IPS-15b (cell line): ENCODE data around the gene MAML2.

Source experiments
- H3K27me3 ChIP-seq: one replicate; pipeline ENCODE4 v1.6.1; 2013; ENCODE audit warnings: low read length; ENCODE audit not compliant: control insufficient read depth, insufficient read depth
- H3K36me3 ChIP-seq: one replicate; pipeline ENCODE4 v1.6.1; 2013; ENCODE audit warnings: low read length; ENCODE audit not compliant: control insufficient read depth, insufficient read depth
- H3K4me1 ChIP-seq: one replicate; pipeline ENCODE4 v1.6.1; 2013; ENCODE audit warnings: mild to moderate bottlenecking, low read length; ENCODE audit not compliant: control insufficient read depth, insufficient read depth
- H3K4me3 ChIP-seq: one replicate; pipeline ENCODE4 v1.5.1; 2013; ENCODE audit warnings: low read depth, low read length
- H3K9ac ChIP-seq: one replicate; pipeline ENCODE4 v1.6.1; 2013; ENCODE audit warnings: low read depth, mild to moderate bottlenecking, low read length
- H3K9me3 ChIP-seq: one replicate; pipeline ENCODE4 v1.6.1; 2013; ENCODE audit warnings: mild to moderate bottlenecking, low read length; ENCODE audit not compliant: control insufficient read depth, insufficient read depth

Gene MAML2

GRCh38 chr11:96019281-96019680 is 323.7 kb downstream of the MAML2 start:
- H3K9me3 ChIP-seq = no peaks in the 10 kb centered on the region

DNA sequence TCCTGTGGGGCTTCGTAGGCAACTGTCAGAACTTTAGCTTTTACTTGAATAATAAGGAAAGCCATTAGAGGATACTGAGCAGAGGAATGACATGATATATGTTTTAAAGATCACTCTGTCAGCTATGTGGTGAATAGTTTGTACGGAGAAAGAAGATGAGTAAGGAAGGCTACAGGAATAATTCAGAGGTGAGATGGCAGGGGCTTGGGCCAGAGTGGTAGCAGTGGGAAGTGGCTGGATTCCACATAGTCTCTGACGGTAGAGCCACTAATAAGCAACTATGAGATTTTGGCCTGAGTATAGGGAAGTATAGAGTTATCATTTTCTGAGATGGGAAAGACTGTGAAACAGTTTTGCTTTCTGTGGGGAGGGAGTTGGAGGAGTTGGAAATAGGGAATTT is 325.1 kb downstream of the MAML2 start:
- Histone ChIP-seq H3K27me3 (no peaks in the 10 kb centered on the region), H3K4me3 (no peak overlapping the region), H3K4me1 (peaks cover 16% of the 10 kb centered on the region), H3K9me3 (no peaks in the 10 kb centered on the region), H3K9ac (no peak overlapping the region), H3K36me3 (peaks cover 2% of the 10 kb centered on the region)

More at GRCh38 chr11:96019281-96019680, 323.7 kb downstream of the MAML2 start:
- H3K27me3 ChIP-seq = no peaks in the 10 kb centered on the region
- no peak overlapping the region for H3K9ac ChIP-seq
- peaks cover 10% of the 10 kb centered on the region for H3K4me1 ChIP-seq
- no peak overlapping the region for H3K4me3 ChIP-seq
- H3K36me3 ChIP-seq = peaks cover 2% of the 10 kb centered on the region

DNA sequence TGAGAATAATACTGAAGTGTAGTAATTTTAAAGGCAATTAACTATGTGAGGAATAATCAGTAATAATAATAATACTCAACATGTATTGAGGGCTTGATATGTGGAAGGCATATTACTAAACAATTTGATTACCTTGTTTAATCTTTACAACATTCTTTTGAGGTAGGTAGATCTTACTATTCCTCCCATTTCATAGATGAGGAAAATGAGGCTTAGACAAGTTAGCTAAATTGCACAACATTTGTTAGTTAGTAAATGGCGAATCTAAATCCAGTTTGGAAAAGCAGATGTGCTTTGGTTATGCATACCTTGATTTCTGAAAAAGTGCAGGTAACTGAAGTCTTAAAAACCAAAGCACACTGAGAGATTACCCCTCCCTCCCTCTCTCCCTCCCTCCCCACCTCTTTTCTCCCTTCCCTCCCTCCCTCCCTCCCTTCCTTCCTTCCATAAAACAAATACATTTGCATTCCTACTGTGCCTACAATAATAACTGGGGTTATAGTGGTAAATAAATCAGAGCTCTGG is 326.0 kb downstream of the MAML2 start:
- peaks cover 1% of the 10 kb centered on the region for H3K36me3 ChIP-seq
- no peak overlapping the region for H3K9ac ChIP-seq
- H3K27me3 ChIP-seq = no peaks in the 10 kb centered on the region
- no peak overlapping the region for H3K4me3 ChIP-seq
- H3K4me1 ChIP-seq = peaks cover 16% of the 10 kb centered on the region
- H3K9me3 ChIP-seq = no peaks in the 10 kb centered on the region

- no peak overlapping the region for H3K9ac ChIP-seq
- peaks cover 16% of the 10 kb centered on the region for H3K4me1 ChIP-seq
- H3K36me3 ChIP-seq = no peaks in the 10 kb centered on the region
- H3K27me3 ChIP-seq = no peaks in the 10 kb centered on the region
- H3K9me3 ChIP-seq = no peaks in the 10 kb centered on the region
- H3K4me3 ChIP-seq = no peak overlapping the region
Observed at GRCh38 chr11:96015906-96016565, 327.0 kb downstream of the MAML2 start.

GRCh38 chr11:96014217-96014616 is 328.8 kb downstream of the MAML2 start:
- Histone ChIP-seq H3K4me3 (no peak overlapping the region), H3K27me3 (no peaks in the 10 kb centered on the region), H3K4me1 (peaks cover 11% of the 10 kb centered on the region), H3K36me3 (no peaks in the 10 kb centered on the region), H3K9me3 (no peaks in the 10 kb centered on the region), H3K9ac (no peak overlapping the region)

DNA sequence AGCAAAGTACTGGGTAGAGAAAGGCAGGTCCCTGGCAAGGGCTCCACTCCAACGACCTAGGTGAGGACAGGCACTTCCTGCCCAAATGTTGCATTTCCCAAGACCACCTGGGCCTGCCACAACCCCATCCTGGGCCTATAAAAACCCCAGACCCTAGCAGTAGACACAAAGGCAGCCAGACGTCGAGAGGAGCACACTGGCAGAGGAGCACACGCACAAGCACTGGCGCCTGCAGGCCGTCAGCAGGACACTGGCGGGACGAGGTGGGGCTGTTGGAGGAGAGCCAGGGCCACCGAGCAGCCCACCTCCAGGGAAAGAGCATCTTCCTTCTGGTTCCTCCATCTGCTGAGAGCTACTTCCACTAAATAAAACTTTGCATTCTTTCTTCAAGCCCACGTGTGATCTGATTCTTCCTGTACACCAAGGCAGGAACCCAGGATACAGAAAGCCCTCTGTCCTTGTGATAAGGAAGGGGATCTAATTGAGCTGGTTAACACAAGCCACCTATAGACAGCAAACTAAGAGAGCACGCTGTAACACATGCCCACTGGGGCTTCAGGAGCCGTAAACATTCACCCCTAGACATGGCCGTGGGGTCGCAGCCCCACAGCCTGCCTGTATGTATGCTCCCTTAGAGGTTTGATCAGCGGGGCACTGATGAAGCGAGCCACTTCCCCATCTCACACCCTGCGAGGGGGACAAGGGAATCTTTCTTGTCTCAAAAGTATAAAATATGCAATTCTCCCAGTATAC is 329.4 kb downstream of the MAML2 start:
- Histone ChIP-seq H3K9me3 (no peaks in the 10 kb centered on the region), H3K36me3 (no peaks in the 10 kb centered on the region), H3K4me3 (no peak overlapping the region), H3K27me3 (no peaks in the 10 kb centered on the region), H3K4me1 (peaks cover 11% of the 10 kb centered on the region), H3K9ac (no peak overlapping the region)

GRCh38 chr11:96012086-96012824 is 330.7 kb downstream of the MAML2 start:
- Histone ChIP-seq H3K4me1 (peaks cover 11% of the 10 kb centered on the region), H3K9me3 (no peaks in the 10 kb centered on the region), H3K36me3 (no peaks in the 10 kb centered on the region), H3K9ac (no peak overlapping the region), H3K4me3 (no peak overlapping the region), H3K27me3 (no peaks in the 10 kb centered on the region)

DNA sequence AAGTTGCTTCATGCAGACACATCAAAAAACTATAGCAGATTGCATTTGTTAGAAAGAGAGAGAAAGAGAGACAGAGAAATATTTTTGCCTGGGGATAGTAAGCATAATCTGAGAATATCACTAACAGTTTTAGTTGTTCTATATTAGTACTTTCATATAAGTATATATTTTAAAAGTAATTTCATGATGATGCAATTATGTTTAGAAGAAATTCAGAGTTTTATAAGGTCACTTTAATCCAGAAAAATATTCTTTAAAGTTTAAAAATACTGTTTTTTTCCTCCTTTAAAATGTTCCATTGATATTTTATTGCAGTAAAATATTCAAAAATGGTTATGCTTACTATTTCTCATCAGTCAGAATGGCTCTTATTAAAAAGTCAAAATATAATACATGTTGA is 332.3 kb downstream of the MAML2 start:
- Histone ChIP-seq H3K4me3 (no peak overlapping the region), H3K27me3 (no peaks in the 10 kb centered on the region), H3K9me3 (no peaks in the 10 kb centered on the region), H3K9ac (no peak overlapping the region), H3K36me3 (no peaks in the 10 kb centered on the region), H3K4me1 (peaks cover 11% of the 10 kb centered on the region)

DNA sequence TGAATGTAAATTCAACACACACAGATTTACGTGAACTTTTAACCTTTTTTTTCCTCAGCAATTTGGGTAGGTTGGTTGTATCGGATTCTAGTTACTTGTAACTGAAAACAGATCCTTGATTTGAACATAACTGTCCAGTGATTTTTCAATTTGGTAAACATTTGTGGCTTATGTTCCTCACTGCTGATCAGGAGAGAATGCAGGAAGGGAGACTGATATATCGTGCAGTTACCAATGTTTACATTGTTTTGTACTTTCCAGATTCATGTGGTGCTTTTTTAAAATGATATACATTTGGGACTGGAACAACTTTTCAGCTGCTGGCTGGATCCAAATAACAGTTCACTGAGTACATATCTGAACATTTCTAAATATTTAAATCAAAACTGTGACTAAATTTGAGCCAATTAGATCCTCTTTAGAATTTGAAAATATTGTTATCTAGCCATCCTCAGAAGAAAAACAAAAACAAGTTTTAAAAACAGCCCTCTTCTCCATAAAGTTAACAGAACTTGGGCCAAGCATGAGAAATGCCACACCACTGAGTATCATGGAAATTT is 334.8 kb downstream of the MAML2 start:
- Histone ChIP-seq H3K36me3 (no peaks in the 10 kb centered on the region), H3K4me3 (no peak overlapping the region), H3K9me3 (no peaks in the 10 kb centered on the region), H3K27me3 (no peaks in the 10 kb centered on the region), H3K9ac (no peak overlapping the region), H3K4me1 (no peaks in the 10 kb centered on the region)

GRCh38 chr11:96006037-96006436 is 337.0 kb downstream of the MAML2 start:
- Histone ChIP-seq H3K9me3 (no peaks in the 10 kb centered on the region), H3K36me3 (no peaks in the 10 kb centered on the region), H3K9ac (no peak overlapping the region), H3K4me1 (no peaks in the 10 kb centered on the region), H3K4me3 (no peak overlapping the region), H3K27me3 (no peaks in the 10 kb centered on the region)

DNA sequence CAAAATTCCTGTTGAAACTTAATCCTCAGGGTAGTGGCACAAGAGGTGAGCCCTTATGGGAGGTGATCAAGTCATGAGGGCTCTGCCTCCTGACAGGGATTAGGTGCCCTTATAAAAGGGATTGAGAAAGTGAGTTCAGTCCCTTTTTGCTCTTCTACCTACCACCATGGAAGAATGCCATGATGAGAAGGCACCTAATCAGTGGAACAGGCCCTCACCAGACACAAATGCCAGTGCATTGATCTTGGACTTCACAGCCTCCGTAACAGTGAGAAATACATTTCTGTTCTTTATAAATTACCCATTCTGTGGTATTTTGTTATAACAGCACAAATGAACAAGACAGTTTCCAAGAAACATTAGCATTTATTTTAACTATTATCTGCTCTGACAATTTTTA is 338.1 kb downstream of the MAML2 start:
- Histone ChIP-seq H3K9ac (no peak overlapping the region), H3K36me3 (no peaks in the 10 kb centered on the region), H3K27me3 (no peaks in the 10 kb centered on the region), H3K4me1 (peaks cover 4% of the 10 kb centered on the region), H3K9me3 (no peaks in the 10 kb centered on the region), H3K4me3 (no peak overlapping the region)
